GM21737 (cell line): ENCODE data around the gene GPR89A.
"Not testable (repeated sequence)": the region's sequence is repeated elsewhere in the genome, so short reads cannot be mapped to it uniquely, and the experiment has no call there.

Experiments used
- ATAC-seq: cut with Tn5 transposase; IDR thresholded peaks from one replicate; pipeline ENCODE4 v1.9.1; 2021; ENCODE audit warnings: mild to moderate bottlenecking, moderate library complexity; ENCODE audit not compliant: unreplicated experiment

Gene GPR89A

DNA sequence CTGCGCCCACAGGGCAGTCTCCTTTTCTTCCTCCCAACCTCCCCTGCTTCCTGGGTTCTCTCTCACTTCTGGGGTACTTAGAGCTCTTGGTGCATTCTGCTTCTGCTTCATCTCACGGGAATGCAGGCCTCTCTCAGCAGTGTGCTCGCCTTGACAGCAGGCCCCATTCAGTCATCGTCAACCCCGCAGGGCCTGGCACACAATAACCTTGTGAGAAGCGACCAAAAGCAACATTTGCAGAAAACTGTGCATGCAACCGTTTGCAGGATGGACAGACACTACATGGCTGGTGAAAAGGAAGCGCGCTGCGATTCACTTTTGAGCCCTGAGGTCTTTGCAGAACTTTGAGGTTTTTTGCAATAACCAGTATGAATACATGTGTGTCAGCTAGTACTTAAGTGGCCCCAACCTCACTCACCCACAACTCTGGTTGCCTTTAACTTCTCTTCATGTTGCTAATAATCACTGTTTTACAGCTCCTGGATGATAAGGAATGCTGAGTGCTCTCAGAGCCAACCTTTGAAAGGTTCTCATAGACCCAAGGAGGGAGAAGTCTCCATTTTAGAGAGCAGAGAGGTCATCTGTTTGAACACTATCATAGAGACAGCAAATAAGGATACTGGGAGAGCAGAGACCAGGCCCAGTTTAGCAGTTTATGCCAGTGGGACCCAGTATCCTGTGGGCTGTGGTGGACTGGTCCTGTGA lies 109.0 kb downstream of the GPR89A start:
- ATAC-seq, result no peak

DNA sequence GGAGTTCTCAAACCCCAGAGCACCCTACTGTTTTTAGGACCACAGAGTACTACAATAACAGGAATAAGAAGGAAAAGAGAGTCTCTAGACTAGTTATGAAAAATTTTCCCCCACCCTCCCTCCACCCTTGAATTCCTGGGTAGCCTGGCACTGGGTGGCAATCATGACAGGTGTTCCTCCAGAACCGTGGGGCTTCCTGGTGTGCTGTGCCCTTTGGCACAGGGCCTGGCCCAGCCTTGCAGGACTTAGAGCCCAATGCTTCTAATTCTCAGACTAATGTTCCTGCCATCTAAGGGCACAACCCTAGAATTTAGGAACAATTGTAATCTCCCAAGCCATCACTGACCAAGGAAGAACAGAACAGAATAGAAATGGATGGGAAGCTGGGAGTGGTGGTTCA lies 110.0 kb downstream of the GPR89A start:
- ATAC-seq, result no peak

DNA sequence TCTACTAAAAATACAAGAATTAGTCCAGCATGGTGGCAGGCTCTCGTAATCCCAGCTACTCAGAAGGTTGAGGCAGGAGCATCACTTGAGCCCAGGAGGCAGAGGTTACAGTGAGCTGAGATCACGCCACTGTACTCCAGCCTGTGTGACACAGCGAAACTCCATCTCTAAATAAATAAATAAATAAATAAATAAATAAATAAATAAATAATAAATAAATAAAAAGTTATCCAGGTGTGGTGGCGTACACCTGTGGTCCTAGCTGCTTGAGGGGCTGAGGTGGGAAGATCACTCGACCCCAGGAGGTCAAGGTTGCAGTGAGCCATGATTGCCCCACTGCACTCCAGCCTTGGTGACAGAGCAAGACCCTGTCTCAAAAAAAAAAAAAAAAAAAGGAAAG lies 110.7 kb downstream of the GPR89A start:
- not testable (repeated sequence) for ATAC-seq

DNA sequence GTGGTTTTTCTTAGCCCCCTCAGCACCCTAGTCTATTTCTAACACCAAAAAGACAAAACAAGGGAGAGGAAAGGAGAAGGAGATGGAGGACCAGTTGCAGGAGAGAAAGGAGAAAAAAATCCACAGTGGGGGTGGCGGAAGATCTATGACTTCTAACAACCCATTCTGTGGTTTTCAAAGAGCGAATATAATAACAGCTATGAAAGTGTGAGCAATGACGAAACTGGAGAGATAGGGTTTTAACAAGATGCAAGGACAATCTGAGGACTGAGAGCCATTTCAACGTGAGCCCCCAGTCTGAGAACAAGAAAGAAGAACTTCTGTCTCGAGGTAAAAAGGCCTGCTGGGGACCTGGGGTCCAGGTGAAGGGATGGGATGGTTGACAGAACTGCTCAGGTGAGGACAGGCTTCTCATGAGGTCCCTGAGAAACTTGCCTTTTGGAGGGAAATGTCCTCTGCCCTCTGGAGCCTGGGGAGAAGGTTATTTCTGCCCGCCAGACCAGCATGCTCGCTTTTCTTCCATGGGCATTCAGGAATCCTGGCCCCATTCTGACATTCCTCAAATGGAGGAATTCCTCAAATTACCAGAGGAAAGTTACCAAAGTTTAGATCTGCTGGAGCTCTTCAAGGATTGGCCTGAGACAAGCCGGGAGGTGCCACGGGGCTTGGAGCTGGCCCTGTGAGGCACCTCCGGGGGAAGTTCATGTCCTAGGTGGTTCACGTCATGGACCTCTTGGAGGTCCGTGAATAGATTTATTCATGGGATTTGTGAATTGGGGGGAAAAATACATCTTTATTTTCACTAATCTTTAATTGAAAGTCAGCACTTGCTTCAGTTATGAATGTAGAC lies 111.7 kb downstream of the GPR89A start, which contains the start of gene CD160:
TSS of gene CD160 (plus strand) at position 270 of the 850 bp plus-strand sequence. CDS start 8,829 bp downstream, outside the sequence.
- no peak for ATAC-seq
